ENCODE results near the gene HSD3B7. TPM values are rescaled to one million over a fixed set of nuclear protein-coding genes. Genes with fewer than 3 reads are reported as not detected.

Gene HSD3B7
- total RNA-seq, 1 donor from 2014 or later, result 30.4 TPM

DNA sequence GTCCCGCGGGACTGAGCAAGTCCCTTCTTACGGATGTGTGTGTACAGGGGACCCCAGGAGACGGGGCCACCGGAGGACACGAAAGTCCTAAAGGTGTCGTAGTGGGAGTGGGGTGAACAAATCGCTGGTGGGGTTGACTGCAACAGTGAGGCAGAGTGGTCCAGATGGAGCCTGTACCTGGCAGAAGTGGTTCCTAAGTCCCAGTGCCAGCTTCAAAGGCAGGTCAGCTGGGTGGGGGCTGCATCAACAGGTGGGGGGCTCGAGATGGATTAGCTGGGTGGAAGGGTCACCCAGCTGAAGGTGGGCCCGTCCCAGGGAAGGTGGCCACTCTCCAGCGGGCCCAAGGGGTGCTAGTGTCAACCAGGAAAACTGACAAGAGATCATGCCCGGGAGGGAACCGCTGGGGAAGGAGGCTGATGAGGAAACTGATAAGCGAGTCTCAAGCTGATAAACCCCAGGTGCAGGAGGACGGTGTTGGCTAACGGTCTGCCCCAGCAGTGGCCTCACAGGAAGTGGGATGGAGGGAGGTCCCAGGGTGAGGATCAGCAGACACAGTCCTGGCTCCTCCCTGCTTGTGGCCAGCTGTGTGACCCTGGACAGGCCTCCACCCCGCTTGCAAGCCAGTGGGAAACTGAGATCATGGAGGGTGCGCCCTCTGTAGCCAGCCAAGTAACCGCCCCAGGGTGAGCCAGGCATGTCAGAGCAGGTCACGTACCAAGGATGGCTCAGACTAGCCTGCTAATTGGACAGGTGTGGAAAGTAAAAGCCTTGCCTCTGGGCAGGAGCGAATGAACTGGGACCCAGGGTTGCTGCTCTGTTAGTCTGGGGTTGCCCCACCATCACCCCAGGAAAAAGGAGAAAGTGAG lies 35.1 kb upstream of the HSD3B7 start:
- intact Hi-C loops (cut with DNase I), result no loop called here
- ATAC-seq, result peak; percentile 65
- peak; percentile 11 for TF ChIP-seq CTCF (IDR thresholded peaks at IDR 0.05)
- peak overlapping the region; percentile 81 for H3K4me3 ChIP-seq
- no peaks in the 10 kb centered on the region for H3K27me3 ChIP-seq
- peaks cover 27% of the 10 kb centered on the region for H3K4me1 ChIP-seq
- H3K27ac ChIP-seq, result peak overlapping the region; percentile 85
- no peaks in the 10 kb centered on the region for H3K9me3 ChIP-seq
- H3K36me3 ChIP-seq, result no peaks in the 10 kb centered on the region
- peak; percentile 83 for DNase-seq

DNA sequence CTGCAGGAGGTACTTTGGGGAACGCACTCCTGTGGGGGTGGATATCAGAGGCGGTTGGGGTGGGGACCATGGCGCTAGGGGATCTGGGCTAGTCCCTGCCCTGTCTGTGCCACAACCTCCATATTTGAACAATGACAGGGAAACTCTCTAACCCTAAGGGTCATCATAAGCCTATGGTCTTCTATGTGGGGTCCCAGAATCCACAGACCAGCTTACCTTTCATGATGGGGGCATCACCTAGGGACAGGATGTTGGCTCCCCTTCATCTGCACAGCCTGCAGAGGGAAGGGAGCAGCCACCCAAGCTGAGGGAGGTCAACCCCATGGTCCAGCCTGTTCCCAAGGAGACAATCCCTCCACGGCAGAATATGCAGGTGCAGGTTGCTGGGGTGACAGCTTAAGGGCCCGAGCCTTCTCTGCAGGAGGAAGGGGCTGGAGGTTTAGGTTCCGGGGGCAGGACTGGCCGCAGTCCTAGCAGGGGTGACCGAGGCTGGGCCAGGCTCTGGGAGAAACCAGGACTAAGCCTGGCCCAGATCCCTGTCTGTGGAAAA lies 34.4 kb upstream of the HSD3B7 start:
- H3K9me3 ChIP-seq, result no peaks in the 10 kb centered on the region
- H3K36me3 ChIP-seq, result no peaks in the 10 kb centered on the region
- no peak for ATAC-seq
- peaks cover 27% of the 10 kb centered on the region for H3K4me1 ChIP-seq
- intact Hi-C loops (cut with DNase I), result no loop called here
- H3K27me3 ChIP-seq, result no peaks in the 10 kb centered on the region
- no peak for TF ChIP-seq CTCF (IDR thresholded peaks at IDR 0.05)
- DNase-seq, result no peak
- H3K4me3 ChIP-seq, result peak overlapping the region; percentile 81
- H3K27ac ChIP-seq, result peak overlapping the region; percentile 85

DNA sequence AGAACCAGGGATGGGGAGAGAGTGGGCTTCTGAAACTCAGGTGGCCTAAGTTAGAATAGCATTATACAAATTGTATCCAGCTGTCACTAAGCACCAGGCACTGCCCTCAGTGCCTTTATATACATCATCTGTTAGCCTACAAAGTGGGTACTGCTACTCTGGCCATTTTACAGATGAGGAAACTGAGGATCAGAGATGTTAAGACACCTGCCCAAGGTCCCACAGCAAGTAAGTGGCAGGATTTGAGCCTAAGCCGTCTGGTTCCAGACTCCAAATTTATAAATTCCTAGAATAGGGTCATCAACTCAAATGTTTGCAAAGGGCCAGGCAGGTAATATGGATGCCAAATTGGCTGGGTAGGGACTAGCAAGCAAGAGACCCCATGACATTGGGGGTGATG lies 33.8 kb upstream of the HSD3B7 start:
- H3K4me3 ChIP-seq, result no peak overlapping the region
- no peaks in the 10 kb centered on the region for H3K36me3 ChIP-seq
- intact Hi-C loops (cut with DNase I), result no loop called here
- H3K27ac ChIP-seq, result no peak overlapping the region
- peaks cover 27% of the 10 kb centered on the region for H3K4me1 ChIP-seq
- DNase-seq (no peak), ATAC-seq (no peak)
- TF ChIP-seq CTCF (IDR thresholded peaks at IDR 0.05), result no peak
- H3K27me3 ChIP-seq, result no peaks in the 10 kb centered on the region
- no peaks in the 10 kb centered on the region for H3K9me3 ChIP-seq

- intact Hi-C loops (cut with DNase I), result no loop called here
These were observed 33.3 kb upstream of the HSD3B7 start for GRCh38 chr16:30951750-30952149.

DNA sequence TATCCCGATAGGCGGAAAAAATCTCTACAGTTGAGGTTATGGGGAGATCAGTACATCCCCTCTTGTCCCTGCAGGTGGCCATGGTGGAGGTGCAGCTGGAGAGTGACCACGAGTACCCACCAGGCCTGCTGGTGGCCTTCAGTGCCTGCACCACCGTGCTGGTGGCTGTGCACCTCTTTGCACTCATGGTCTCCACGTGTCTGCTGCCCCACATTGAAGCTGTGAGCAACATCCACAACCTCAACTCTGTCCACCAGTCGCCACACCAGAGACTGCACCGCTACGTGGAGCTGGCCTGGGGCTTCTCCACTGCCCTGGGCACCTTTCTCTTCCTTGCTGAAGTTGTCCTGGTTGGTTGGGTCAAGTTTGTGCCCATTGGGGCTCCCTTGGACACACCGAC lies 31.9 kb upstream of the HSD3B7 start:
- ATAC-seq (no peak), DNase-seq (no peak)
- H3K36me3 ChIP-seq, result no peaks in the 10 kb centered on the region
- no peaks in the 10 kb centered on the region for H3K9me3 ChIP-seq
- intact Hi-C loops (cut with DNase I), result no loop called here
- no peaks in the 10 kb centered on the region for H3K27me3 ChIP-seq
- TF ChIP-seq CTCF (IDR thresholded peaks at IDR 0.05), result no peak
- H3K4me3 ChIP-seq, result no peak overlapping the region
- peaks cover 24% of the 10 kb centered on the region for H3K4me1 ChIP-seq
- H3K27ac ChIP-seq, result no peak overlapping the region

More at GRCh38 chr16:30951750-30952149, 33.3 kb upstream of the HSD3B7 start:
- no peak for ATAC-seq
- no peak for TF ChIP-seq CTCF (IDR thresholded peaks at IDR 0.05)
- Histone ChIP-seq H3K4me1 (peaks cover 27% of the 10 kb centered on the region), H3K9me3 (no peaks in the 10 kb centered on the region), H3K4me3 (no peak overlapping the region), H3K27ac (no peak overlapping the region), H3K36me3 (no peaks in the 10 kb centered on the region), H3K27me3 (no peaks in the 10 kb centered on the region)
- no peak for DNase-seq

Measured in upper lobe of right lung (tissue), 1 donor.